K562 (cell line): ENCODE measurements around the gene SPTBN2. TPM values are rescaled to one million over a fixed set of nuclear protein-coding genes. Genes with fewer than 3 reads are reported as not detected.

Experiments used
- ATAC-seq: fragments of 200-7000 bp; cut with Tn5 transposase; 3 replicates; pipeline ENCODE4 v1.9.1; 2020; ENCODE audit warnings: moderate library complexity
- BruUV-seq: library from RNA; stranded (reverse); fragments of 400-500 nt; replicated peaks from 2 replicates; lab custom pipeline; 2021; lab: Mats Ljungman, UMichigan
- CTCF ChIA-PET: fragments of 300-600 bp; formaldehyde crosslinking; extraction: SDS; loops from one replicate; lab custom pipeline; 2021; ENCODE audit warnings: low intra/inter-chr PET ratio; lab: Yijun Ruan, JAX
- POLR2A ChIA-PET: fragments of 300-600, 350-650 bp; sonication (Branson Sonifier 250); formaldehyde crosslinking; extraction: SDS; loops from one replicate; lab custom pipeline; 2021; ENCODE audit warnings: antibody characterized with exemption, inconsistent platforms; lab: Yijun Ruan, JAX
- DNase-seq, 4 experiments: peaks; one replicate each; pipeline versions ENCODE4 v3.0.0 to v3.0.0-alpha.2; 2011 to 2018; ENCODE audit warnings: low spot score in 3 of 4, mixed read lengths in 3 of 4; ENCODE audit errors: extremely low read depth in 1 of 4
- FAIRE-seq: peaks from 2 replicates; lab custom pipeline; 2011; peaks lifted over from hg19 to GRCh38; lab: Jason Lieb, UNC
- H2AFZ ChIP-seq: 2 replicates; pipeline ENCODE4 v1.6.0; 2011; ENCODE audit warnings: low read depth, low read length, control low read depth, inconsistent platforms
- H3K27ac ChIP-seq: fragments of 200-600 bp; 3 replicates; pipeline ENCODE4 v1.8.0; 2011; ENCODE audit warnings: low read depth, mild to moderate bottlenecking, control low read depth, inconsistent platforms, low read length, moderate library complexity, mixed read lengths; ENCODE audit errors: extremely low read depth
- H3K27me3 ChIP-seq, 2 experiments: fragments of 300-600 bp in 1 of 2; 2 replicates in 1 of 2; 3 replicates in 1 of 2; pipeline versions ENCODE4 v1.6.0 to v1.8.0; 2011; ENCODE audit warnings: inconsistent platforms in 2 of 2, low read length in 2 of 2, mild to moderate bottlenecking in 1 of 2, mixed read lengths in 1 of 2, moderate library complexity in 1 of 2; ENCODE audit not compliant: control insufficient read depth in 2 of 2, insufficient read depth in 2 of 2
- H3K36me3 ChIP-seq: fragments of 300-600 bp; 3 replicates; pipeline ENCODE4 v1.8.0; 2011; ENCODE audit warnings: mild to moderate bottlenecking, low read length, inconsistent platforms; ENCODE audit not compliant: control insufficient read depth, insufficient read depth
- H3K4me1 ChIP-seq, 2 experiments: fragments of 200-600 bp in 1 of 2; replicated peaks in 1 of 2; 2 replicates in 1 of 2; 3 replicates in 1 of 2; pipeline versions ENCODE4 v1.5.1 to v1.8.0; 2011; ENCODE audit warnings: inconsistent platforms in 2 of 2, low read length in 2 of 2, mild to moderate bottlenecking in 1 of 2, mixed read lengths in 1 of 2, moderate library complexity in 1 of 2; ENCODE audit not compliant: control insufficient read depth in 2 of 2, insufficient read depth in 2 of 2
- H3K4me2 ChIP-seq: 2 replicates; pipeline ENCODE4 v1.6.1; 2011; ENCODE audit warnings: low read length, control low read depth, inconsistent platforms, mixed read lengths; ENCODE audit not compliant: insufficient read depth
- H3K4me3 ChIP-seq: fragments of 200-600 bp; sonication (generic), shearing (Covaris generic); 2 replicates; pipeline ENCODE4 v1.5.1; 2016; ENCODE audit warnings: control low read depth, inconsistent platforms
- H3K79me2 ChIP-seq: fragments of 200-600 bp; 3 replicates; pipeline ENCODE4 v1.8.0; 2011; ENCODE audit warnings: low read length, inconsistent platforms; ENCODE audit not compliant: control insufficient read depth, insufficient read depth
- H3K9ac ChIP-seq, 2 experiments: 2 replicates each; pipeline versions ENCODE4 v1.6.0 to v1.6.1; 2011; ENCODE audit warnings: low read depth in 2 of 2, low read length in 2 of 2, control low read depth in 1 of 2, inconsistent platforms in 1 of 2, mild to moderate bottlenecking in 1 of 2, mixed read lengths in 1 of 2; ENCODE audit not compliant: insufficient read depth in 1 of 2
- H3K9me1 ChIP-seq: one replicate; pipeline ENCODE4 v1.6.0; 2011; ENCODE audit warnings: inconsistent platforms, mild to moderate bottlenecking, low read length, moderate library complexity; ENCODE audit not compliant: control insufficient read depth, insufficient read depth
- H3K9me3 ChIP-seq: replicated peaks from 2 replicates; pipeline ENCODE4 v1.5.1; 2011; ENCODE audit warnings: low read depth, low read length, inconsistent platforms; ENCODE audit not compliant: control insufficient read depth, insufficient read depth
- H4K20me1 ChIP-seq: replicated peaks from 2 replicates; pipeline ENCODE4 v1.6.1; 2011; ENCODE audit warnings: low read length, inconsistent platforms, mixed read lengths; ENCODE audit not compliant: control insufficient read depth, insufficient read depth
- GTF2F1 ChIP-seq: IDR thresholded peaks from 2 replicates; pipeline ENCODE4 v1.6.1; 2011; ENCODE audit warnings: low read depth, low read length, improper control_type of control experiment
- IFI16 ChIP-seq: fragments of 250-450 bp; sonication (Bioruptor Pico); IDR thresholded peaks from 2 replicates; pipeline ENCODE4 v2.1.2; 2022; ENCODE audit warnings: mild to moderate bottlenecking, inconsistent platforms
- SNAPC5 ChIP-seq: fragments of 250-450 bp; sonication (Bioruptor Pico); IDR thresholded peaks from 2 replicates; pipeline ENCODE4 v1.8.0; 2021; ENCODE audit warnings: moderate library complexity, mild to moderate bottlenecking, inconsistent platforms
- TSC22D4 ChIP-seq: fragments of 450-650 bp; IDR thresholded peaks from 2 replicates; pipeline ENCODE4 v1.6.1; 2016; ENCODE audit warnings: missing genetic modification characterization, missing biosample characterization, control low read depth
- U2AF2 ChIP-seq: fragments of 200-400 bp; formaldehyde crosslinking; optimal IDR thresholded peaks from 2 replicates; pipeline ENCODE3; 2017; ENCODE audit warnings: low read depth, mild to moderate bottlenecking, low read length
- ZBTB2 ChIP-seq: fragments of 450-650 bp; IDR thresholded peaks from 2 replicates; pipeline ENCODE4 v1.6.1; 2016; ENCODE audit warnings: antibody characterized with exemption
- ZNF12 ChIP-seq: sonication (generic); formaldehyde crosslinking; IDR thresholded peaks from 2 replicates; pipeline ENCODE4 v1.4.0; 2020; ENCODE audit warnings: mild to moderate bottlenecking, missing genetic modification reagents
- ZNF586 ChIP-seq: fragments of 450-650 bp; formaldehyde crosslinking; conservative IDR thresholded peaks from 2 replicates; pipeline ENCODE4 v1.4.0; 2020; ENCODE audit warnings: mild to moderate bottlenecking, moderate library complexity
- ZNF696 ChIP-seq: fragments of 250-450 bp; sonication (Bioruptor Pico); conservative IDR thresholded peaks from 2 replicates; pipeline ENCODE4 v1.4.0; 2020; ENCODE audit warnings: mild to moderate bottlenecking, moderate library complexity
- WGBS: fragments of 100-300 bp; shearing (Covaris generic); methylation state at CpG from one replicate; pipeline ENCODE4 v1.1.6; 2016; ENCODE audit warnings: low coverage, mixed read lengths; ENCODE audit not compliant: insufficient coverage; ENCODE audit errors: missing lambda C conversion rate; 5-methylcytosine and 5-hydroxymethylcytosine counted together
- in situ Hi-C: fragments of 300-500 bp; cut with MboI; formaldehyde crosslinking; loops from 4 replicates; pipeline ENCODE4 v1.15.0; 2018; ENCODE audit warnings: inconsistent platforms, mixed read lengths
- intact Hi-C: fragments of 100-400 bp; cut with micrococcal nuclease; formaldehyde crosslinking; loops from 2 replicates; pipeline ENCODE4 v1.14.2; 2022
- polyA plus RNA-seq, 8 experiments: library from polyadenylated mRNA; depleted of rRNA in 4 of 8; stranded (reverse) in 5 of 8; unstranded in 3 of 8; fragments of >200 nt; fragmentation: Nextera tagmentation in 2 of 8; fragmentation: Illumina TruSeq in 1 of 8; extraction: Ambion mirVana in 2 of 8; extraction: Trizol in 1 of 8; gene quantifications; 2 replicates each; pipeline versions ENCODE4 v1.2.1 to v1.2.3, GENCODE V29; 2011 to 2014; ENCODE audit warnings: inconsistent platforms in 1 of 8, missing spikeins in 1 of 8
- total RNA-seq, 7 experiments: library from RNA; depleted of rRNA in 6 of 7; stranded (reverse); fragments of >200 nt in 6 of 7; fragmentation: Illumina TruSeq in 2 of 7; extraction: Trizol in 2 of 7; gene quantifications; 2 replicates each; pipeline versions ENCODE4 v1.2.1 to v1.2.3, GENCODE V29; 2011 to 2021; ENCODE audit warnings: low replicate concordance in 1 of 7

The SPTBN2 gene
- total and polyA plus RNA-seq, 9 of the 15 experiments (the other 6 are each of a cell fraction or from before 2014, with no cell fraction given): 0.38 to 56.5 (median 19.7) TPM

GRCh38 chr11:66720899-66721470 lies 8.0 kb downstream of the SPTBN2 start:
- WGBS: 77% methylated on average over 12 of the region's 13 CpGs
- peaks cover 30% of the 10 kb centered on the region; the same call in 2 of the 3 replicates for H3K36me3 ChIP-seq
- DNase-seq (no peak), FAIRE-seq (no peak), ATAC-seq (no peak)
- intact Hi-C loops (no loop called here), in situ Hi-C loops (no loop called here)
- H3K9me3 ChIP-seq: no peaks in the 10 kb centered on the region
- H3K4me3 ChIP-seq: no peak overlapping the region
- no peaks in the 10 kb centered on the region for H4K20me1 ChIP-seq
- no peak overlapping the region for H3K27ac ChIP-seq
- no peak overlapping the region for H3K4me2 ChIP-seq
- H3K9ac ChIP-seq: peak overlapping the region in 1 of 2 experiments; percentile 31; a peak in 1 of 4 replicates
- H2AFZ ChIP-seq: no peak overlapping the region
- no TSS peak for BruUV-seq
- POLR2A ChIA-PET: interaction anchor here (1.0 to 1.5 kb wide), 2 partner anchors 10 to 23 kb away, joined by 3 read pairs; no protein-coding TSS in a partner anchor
- H3K27me3 ChIP-seq: no peaks in the 10 kb centered on the region
- peaks cover 5% of the 10 kb centered on the region; the same call in 2 of the 3 replicates for H3K79me2 ChIP-seq
- peaks cover 10 to 28% of the 10 kb centered on the region in 2 experiments; a peak in 4 of 5 replicates for H3K4me1 ChIP-seq
- H3K9me1 ChIP-seq: no peaks in the 10 kb centered on the region
- TF ChIP-seq U2AF2: no peak
- no peak for TF ChIP-seq IFI16 (CRISPR knock-in tag)
- TF ChIP-seq ZNF586 (CRISPR knock-in tag): no peak
- TF ChIP-seq ZBTB2: no peak
- no peak for TF ChIP-seq SNAPC5 (CRISPR knock-in tag)
- no peak for TF ChIP-seq ZNF696 (CRISPR knock-in tag)
- no peak for TF ChIP-seq TSC22D4
- no peak for TF ChIP-seq GTF2F1
- TF ChIP-seq ZNF12 (CRISPR knock-in tag): no peak
- TF ChIP-seq, all 486 proteins: peak for 0
- CTCF ChIA-PET: no interaction called here
